A549 (cell line): ENCODE measurements around the gene ABHD2. TPM values are rescaled to one million over a fixed set of nuclear protein-coding genes. Genes with fewer than 3 reads are reported as not detected.
A peak's percentile ranks its signal among the peaks of the same experiment; 100 is the strongest.
"Not testable (repeated sequence)": the region's sequence is repeated elsewhere in the genome, so short reads cannot be mapped to it uniquely, and the experiment has no call there.

Experiments used
- ATAC-seq, 2 experiments: fragments of 200-7000 bp in 1 of 2; fragments of >200 bp in 1 of 2; cut with Nextera tagmentation in 1 of 2; cut with Tn5 transposase in 1 of 2; 3 replicates each; pipeline versions ENCODE4 v1.8.0 to v1.9.1; 2018 to 2020; ENCODE audit warnings: mild to moderate bottlenecking in 1 of 2, moderate library complexity in 1 of 2
- CTCF ChIA-PET: fragments of 300-600 bp; sonication (Branson Sonifier 250); formaldehyde crosslinking; extraction: SDS; loops from one replicate; lab custom pipeline; 2021; ENCODE audit warnings: antibody characterized with exemption, inconsistent platforms; lab: Yijun Ruan, JAX
- POLR2A ChIA-PET: fragments of 350-600 bp; formaldehyde crosslinking; extraction: SDS; loops from one replicate; lab custom pipeline; 2021; ENCODE audit warnings: antibody characterized with exemption, inconsistent platforms; lab: Yijun Ruan, JAX
- DNase-seq, 2 experiments: peaks; one replicate each; pipeline versions ENCODE4 v3.0.0 to v3.0.0-alpha.2; 2011 to 2016; ENCODE audit warnings: low read depth in 1 of 2, low spot score in 1 of 2
- FAIRE-seq: peaks from 2 replicates; lab custom pipeline; 2011; peaks lifted over from hg19 to GRCh38; lab: Jason Lieb, UNC
- H3K27ac ChIP-seq, 2 experiments: fragments of >200 bp; sonication (Bioruptor Twin); formaldehyde crosslinking; 3 replicates each; pipeline ENCODE4 v1.5.1; 2016 to 2017
- H3K4me1 ChIP-seq: fragments of >200 bp; sonication (Bioruptor Twin); formaldehyde crosslinking; 3 replicates; pipeline ENCODE4 v1.6.1; 2016
- H3K4me2 ChIP-seq: fragments of >200 bp; sonication (Bioruptor Twin); formaldehyde crosslinking; 3 replicates; pipeline ENCODE4 v1.6.1; 2016
- H3K4me3 ChIP-seq: fragments of >200 bp; sonication (Bioruptor Twin); formaldehyde crosslinking; 3 replicates; pipeline ENCODE4 v1.5.1; 2016
- H3K9me3 ChIP-seq: fragments of >200 bp; sonication (Bioruptor Twin); formaldehyde crosslinking; 3 replicates; pipeline ENCODE4 v1.6.1; 2016
- ATOH8 ChIP-seq: fragments of 250-450 bp; sonication (Bioruptor Pico); IDR thresholded peaks from 2 replicates; pipeline ENCODE4 v1.5.0; 2020; ENCODE audit warnings: low read depth, mild to moderate bottlenecking, moderate library complexity
- CEBPB ChIP-seq, 2 experiments: fragments of >200 bp in 1 of 2; sonication (Bioruptor Twin) in 1 of 2; formaldehyde crosslinking in 1 of 2; IDR thresholded peaks; 2 replicates each; pipeline ENCODE4 v1.6.1; 2012 to 2016
- CHD4 ChIP-seq: fragments of 200-600 bp; sonication (generic); IDR thresholded peaks from 2 replicates; pipeline ENCODE4 v1.6.1; 2016; ENCODE audit warnings: antibody characterized with exemption, mild to moderate bottlenecking, borderline replicate concordance
- E2F6 ChIP-seq: IDR thresholded peaks from 2 replicates; pipeline ENCODE4 v1.6.1; 2012; ENCODE audit warnings: low read depth, borderline replicate concordance
- EHF ChIP-seq: fragments of 250-450 bp; sonication (Bioruptor Pico); IDR thresholded peaks from 2 replicates; pipeline ENCODE4 v1.5.0; 2020; ENCODE audit warnings: mild to moderate bottlenecking
- ELK1 ChIP-seq: fragments of 150-350 bp; IDR thresholded peaks from 2 replicates; pipeline ENCODE4 v1.6.1; 2014; ENCODE audit warnings: low read depth, mild to moderate bottlenecking, low read length
- FOXS1 ChIP-seq: fragments of 250-450 bp; sonication (Bioruptor Pico); IDR thresholded peaks from 2 replicates; pipeline ENCODE4 v1.5.0; 2020; ENCODE audit warnings: mild to moderate bottlenecking, moderate library complexity
- GATA3 ChIP-seq: IDR thresholded peaks from 2 replicates; pipeline ENCODE4 v1.6.1; 2012; ENCODE audit warnings: borderline replicate concordance
- HOXB13 ChIP-seq: fragments of 250-450 bp; sonication (Bioruptor Pico); IDR thresholded peaks from 2 replicates; pipeline ENCODE4 v1.5.0; 2020; ENCODE audit warnings: low read depth, mild to moderate bottlenecking, moderate library complexity
- HOXB5 ChIP-seq: fragments of 250-450 bp; sonication (Bioruptor Pico); IDR thresholded peaks from 2 replicates; pipeline ENCODE4 v1.5.0; 2020; ENCODE audit warnings: mild to moderate bottlenecking, moderate library complexity
- JUN ChIP-seq, 2 experiments: fragments of >200 bp; sonication (Bioruptor Twin); formaldehyde crosslinking; IDR thresholded peaks; 2 replicates in 1 of 2; 3 replicates in 1 of 2; pipeline ENCODE4 v1.6.1; 2016 to 2017
- JUNB ChIP-seq: fragments of >200 bp; sonication (Bioruptor Twin); formaldehyde crosslinking; IDR thresholded peaks from 2 replicates; pipeline ENCODE4 v1.6.1; 2016
- MAX ChIP-seq: IDR thresholded peaks from 2 replicates; pipeline ENCODE4 v1.6.1; 2012
- NPAS2 ChIP-seq: fragments of 250-450 bp; sonication (Bioruptor Pico); IDR thresholded peaks from 2 replicates; pipeline ENCODE4 v1.8.0; 2022; ENCODE audit warnings: mild to moderate bottlenecking, moderate library complexity, borderline replicate concordance
- POLR2AphosphoS2 ChIP-seq: conservative IDR thresholded peaks from 2 replicates; pipeline ENCODE4 v1.6.1; 2012; ENCODE audit warnings: low read length, improper control_type of control experiment, inconsistent platforms
- RNF2 ChIP-seq: fragments of 200-600 bp; sonication (generic); IDR thresholded peaks from 2 replicates; pipeline ENCODE4 v1.6.1; 2016; ENCODE audit warnings: low read depth, mild to moderate bottlenecking, antibody characterized with exemption, moderate library complexity, borderline replicate concordance
- SMC3 ChIP-seq: fragments of >200 bp; sonication (Bioruptor Twin); formaldehyde crosslinking; IDR thresholded peaks from 3 replicates; pipeline ENCODE4 v1.6.1; 2018; ENCODE audit warnings: inconsistent platforms
- SREBF2 ChIP-seq: fragments of 450-650 bp; IDR thresholded peaks from 2 replicates; pipeline ENCODE4 v1.6.1; 2014; ENCODE audit warnings: mild to moderate bottlenecking, moderate library complexity
- TP53 ChIP-seq: fragments of 250-450 bp; sonication (Bioruptor Pico); IDR thresholded peaks from 2 replicates; pipeline ENCODE4 v1.5.0; 2021; ENCODE audit warnings: mild to moderate bottlenecking, moderate library complexity
- USF2 ChIP-seq: fragments of 450-650 bp; IDR thresholded peaks from 2 replicates; pipeline ENCODE4 v1.6.1; 2014; ENCODE audit warnings: antibody characterized with exemption
- ZNF302 ChIP-seq: fragments of 250-450 bp; sonication (Bioruptor Pico); IDR thresholded peaks from 2 replicates; pipeline ENCODE4 v1.9.0; 2021; ENCODE audit warnings: inconsistent platforms, mild to moderate bottlenecking, moderate library complexity
- WGBS: methylation state at CpG from one replicate; pipeline ENCODE4 v1.1.6; 2017; ENCODE audit errors: missing lambda C conversion rate; 5-methylcytosine and 5-hydroxymethylcytosine counted together
- polyA plus RNA-seq, 4 experiments: library from polyadenylated mRNA; depleted of rRNA in 3 of 4; stranded (reverse); fragments of >200 nt; fragmentation: RNase III in 1 of 4; extraction: RNeasy Plus Mini Kit Qiagen cat#74134 plus additional on column Dnase treatment in 1 of 4; gene quantifications; 2 replicates in 3 of 4; 3 replicates in 1 of 4; pipeline ENCODE4 v1.2.3, GENCODE V29; 2011 to 2017

ABHD2 gene
- polyA plus RNA-seq, 2 of the 4 experiments (the other 2 are of a cell fraction): 36.2 to 63.3 TPM

- TF ChIP-seq ELK1: no peak
- peak; percentile 78; the same call in 1 of the 2 replicates for TF ChIP-seq GATA3
- no peak for TF ChIP-seq NPAS2 (CRISPR knock-in tag)
- TF ChIP-seq SMC3: no peak; the same call in 2 of the 3 replicates
- no peak for TF ChIP-seq RNF2
- no peak for TF ChIP-seq CHD4
- no peak for TF ChIP-seq POLR2AphosphoS2
- TF ChIP-seq JUN (IDR thresholded peaks at IDR 0.05): peak; percentile 39 to 81; a peak in 3 of 5 replicates
- peak; percentile 83 for TF ChIP-seq MAX
- peak; percentile 88 for TF ChIP-seq ATOH8 (CRISPR knock-in tag)
- peak; percentile 85; the same call in 1 of the 2 replicates for TF ChIP-seq HOXB13 (CRISPR knock-in tag)
- peak; percentile 95 for TF ChIP-seq JUNB
- peak; percentile 38; the same call in 1 of the 2 replicates for TF ChIP-seq E2F6
- peak; percentile 91 for TF ChIP-seq USF2
- TF ChIP-seq FOXS1 (CRISPR knock-in tag): peak; percentile 99
- TF ChIP-seq SREBF2: no peak
- TF ChIP-seq, all 56 proteins: peak for 19
Measured at GRCh38 chr15:89119489-89120478, 31.5 kb downstream of the ABHD2 start (continued).

- not testable (repeated sequence) for DNase-seq, FAIRE-seq, H3K9me3 ChIP-seq
- peak overlapping the region; percentile 13; the same call in 1 of the 3 replicates for H3K4me3 ChIP-seq
- peak overlapping the region; percentile 87 to 95 for H3K27ac ChIP-seq
- POLR2A ChIA-PET: interaction anchor here (0.7 to 3.7 kb wide), 6 partner anchors 15 to 57 kb away, joined by 3 to 25 read pairs (median 6); partner anchors contain the start of gene ABHD2
- peaks cover 96% of the 10 kb centered on the region for H3K4me1 ChIP-seq
- CTCF ChIA-PET: interaction anchor here (1.4 to 19.0 kb wide), 11 partner anchors 8 to 216 kb away, joined by 3 to 380 read pairs (median 24); partner anchors contain the start of gene ABHD2
- H3K4me2 ChIP-seq: peak overlapping the region; percentile 75
- 53% methylated on average over 13 of the region's 13 CpGs for WGBS
- ATAC-seq: peak in 1 of 2 experiments; percentile 3; a peak in 1 of 6 replicates
- TF ChIP-seq HOXB5 (CRISPR knock-in tag) (0 out of 2 replicates have a peak, but pooled peaks have one; percentile 22), EHF (0 out of 2 replicates have a peak, but pooled peaks have one; percentile 15), TP53 (CRISPR knock-in tag) (peak; percentile 16; the same call in 1 of the 2 replicates), HOXB13 (CRISPR knock-in tag) (peak; percentile 73; the same call in 1 of the 2 replicates), ATOH8 (CRISPR knock-in tag) (0 out of 2 replicates have a peak, but pooled peaks have one; percentile 60), ZNF302 (0 out of 2 replicates have a peak, but pooled peaks have one; percentile 55), CEBPB (IDR thresholded peaks at IDR 0.05) (peak in 1 of 2 experiments; percentile 68; a peak in 2 of 4 replicates)
Measured at GRCh38 chr15:89120479-89121000, 32.3 kb downstream of the ABHD2 start.
